Pancreas (tissue), 10 donors: ENCODE measurements around the gene ENTR1. TPM values are rescaled to one million over a fixed set of nuclear protein-coding genes. Genes with fewer than 3 reads are reported as not detected.

Experiments
- ATAC-seq, 4 donors: fragments of 200-7000 bp; cut with Tn5 transposase; one replicate each; pipeline versions ENCODE4 v1.8.0 to v1.9.1; 2020; ENCODE audit warnings: mild to moderate bottlenecking in 4 of 4, moderate library complexity in 4 of 4
- DNase-seq, 6 donors: peaks; one replicate each; pipeline ENCODE4 v3.0.0-alpha.2; 2020
- FAIRE-seq: peaks from 2 replicates; lab custom pipeline; 2012; peaks lifted over from hg19 to GRCh38; lab: Jason Lieb, UNC
- H3K27ac ChIP-seq, 4 donors: fragments of 200-600 bp; sonication (generic); 1 replicate in 3 of 4; 2 replicates in 1 of 4; pipeline versions ENCODE4 v1.5.0 to v1.8.0; 2020
- H3K27me3 ChIP-seq, 4 donors: fragments of 200-600 bp; one replicate each; pipeline ENCODE4 v1.8.0; 2021
- H3K36me3 ChIP-seq, 3 donors: fragments of 200-600 bp; sonication (generic) in 1 of 3; one replicate each; pipeline versions ENCODE4 v1.5.0 to v1.8.0; 2020 to 2021
- H3K4me1 ChIP-seq, 3 donors: fragments of 200-600 bp; one replicate each; pipeline ENCODE4 v1.8.0; 2021
- H3K4me3 ChIP-seq, 4 donors: fragments of 200-600 bp; sonication (generic) in 2 of 4; one replicate each; pipeline versions ENCODE4 v1.5.0 to v1.8.0; 2020 to 2021
- H3K9me3 ChIP-seq, 4 donors: fragments of 200-600 bp; one replicate each; pipeline ENCODE4 v1.8.0; 2021
- CTCF ChIP-seq, 4 donors: fragments of 200-600 bp; sonication (generic) in 3 of 4; IDR thresholded peaks; one replicate each; pipeline versions ENCODE4 v1.5.0 to v1.8.0; 2021; ENCODE audit warnings: antibody characterized with exemption in 4 of 4
- WGBS, 2 donors: extraction: QIAGEN DNeasy Blood & Tissue Kit; methylation state at CpG; one replicate each; pipeline ENCODE4 v1.1.7; 2013; 5-methylcytosine and 5-hydroxymethylcytosine counted together
- intact Hi-C, 3 donors: fragments of 100-400 bp; cut with DNase I; formaldehyde crosslinking; loops; one replicate each; pipeline versions ENCODE4 v1.11.1 to v1.14.2; 2022
- polyA plus RNA-seq, 2 donors: library from polyadenylated mRNA; stranded (reverse); fragments of 200-250 nt; gene quantifications; one replicate each; pipeline ENCODE4 v1.2.3, GENCODE V29; 2013
- total RNA-seq, 6 donors: library from RNA; stranded (reverse); fragmentation: NEBNext Ultra II Directional in 4 of 6; extraction: Animal tissue kit (Norgen Biotek cat#: 25700) in 4 of 6; gene quantifications; one replicate each; pipeline versions ENCODE4 v1.2.1 to v1.2.4, GENCODE V29; 2021 to 2023
- donor health status: healthy with polysubstance abuse.
- donor health status: DM: no; HTN: no; CAD: no; lungs with moderate emphysema.
- donor health status: DM: no; HTN: no; CAD: no.
- donor health status: control.
- donor health status: control.
- donor health status: Bipolar disorder and iron deficiency.
- donor health status: DM: yes; HTN: yes; CAD: no.
- donor health status: DM: no; HTN: no; CAD: no.
- donor health status: DM: no; HTN: no; CAD: no.
- donor health status: DM: yes; HTN: yes; CAD: no.

ENTR1 gene
- total and polyA plus RNA-seq, 8 donors = 13.8 to 36.6 (median 22.2) TPM

GRCh38 chr9:136439481-136440408, 29.3 kb upstream of the ENTR1 start, which contains the start of gene INPP5E:
TSS of gene INPP5E (minus strand) at chr9:136439845. CDS start at chr9:136439419, 426 bp downstream.
- H3K4me1 ChIP-seq = peaks cover 0 to 16% (median 5%) of the 10 kb centered on the region in 3 donors
- DNase-seq (peak; percentile 60 to 94 (median 82)), ATAC-seq (peak; percentile 88 to 93 (median 90)), FAIRE-seq (no peak)
- intact Hi-C loops = no loop called here
- no peaks in the 10 kb centered on the region for H3K27me3 ChIP-seq
- H3K4me3 ChIP-seq = peak within 1 kb of the TSS; percentile 83 to 98 (median 94)
- TF ChIP-seq CTCF (IDR thresholded peaks at IDR 0.05) = peak; percentile 35 to 67 (median 50)
- WGBS, 2 donors = 4 to 8% methylated on average over 45 to 90 of the region's 90 CpGs
- peaks cover 3 to 33% (median 10%) of the 10 kb centered on the region in 3 donors for H3K36me3 ChIP-seq
- no peak within 1 kb of the TSS for H3K27ac ChIP-seq
- H3K9me3 ChIP-seq = no peaks in the 10 kb centered on the region

GRCh38 chr9:136438548-136439480, 28.4 kb upstream of the ENTR1 start:
- Histone ChIP-seq H3K9me3 (no peaks in the 10 kb centered on the region), H3K4me1 (peaks cover 0 to 16% (median 5%) of the 10 kb centered on the region in 3 donors), H3K36me3 (peaks cover 0 to 23% (median 10%) of the 10 kb centered on the region in 3 donors), H3K27ac (no peak overlapping the region), H3K4me3 (peak overlapping the region; percentile 83 to 98 (median 94)), H3K27me3 (no peaks in the 10 kb centered on the region)
- TF ChIP-seq CTCF (IDR thresholded peaks at IDR 0.05) = no peak
- 1% methylated on average over 58 to 91 of the region's 91 CpGs for whole genome bisulfite sequencing, 2 donors
- intact Hi-C loops = no loop called here
- FAIRE-seq (no peak), ATAC-seq (peak; percentile 38 to 55 (median 40)), DNase-seq (peak; percentile 26 to 85 (median 51))

- H3K4me3 ChIP-seq = peak overlapping the region; percentile 83 to 98 (median 94)
- FAIRE-seq (no peak), ATAC-seq (no peak), DNase-seq (peak in 1 of 6 donors; percentile 25)
- H3K36me3 ChIP-seq = peaks cover 0 to 15% (median 6%) of the 10 kb centered on the region in 3 donors
- H3K27me3 ChIP-seq = no peaks in the 10 kb centered on the region
- H3K27ac ChIP-seq = no peak overlapping the region
- TF ChIP-seq CTCF (IDR thresholded peaks at IDR 0.05) = no peak
- intact Hi-C loops = no loop called here
- 60 to 63% methylated on average over 37 of the region's 37 CpGs for WGBS, 2 donors
- peaks cover 0 to 16% (median 5%) of the 10 kb centered on the region in 3 donors for H3K4me1 ChIP-seq
- H3K9me3 ChIP-seq = no peaks in the 10 kb centered on the region
Measured at GRCh38 chr9:136437839-136438547, 27.6 kb upstream of the ENTR1 start.

- ATAC-seq (no peak), FAIRE-seq (no peak), DNase-seq (peak in 1 of 6 donors; percentile 43)
- Histone ChIP-seq H3K27me3 (no peaks in the 10 kb centered on the region), H3K4me3 (peak overlapping the region in 1 of 4 donors; percentile 98), H3K36me3 (peaks cover 0 to 14% (median under 1%) of the 10 kb centered on the region in 3 donors), H3K9me3 (no peaks in the 10 kb centered on the region), H3K4me1 (peaks cover 0 to 16% (median 5%) of the 10 kb centered on the region in 3 donors), H3K27ac (no peak overlapping the region)
- no peak for TF ChIP-seq CTCF (IDR thresholded peaks at IDR 0.05)
- WGBS, 2 donors = 51 to 52% methylated on average over 8 of the region's 8 CpGs
- intact Hi-C loops = no loop called here
Measured at GRCh38 chr9:136437430-136437829, 27.0 kb upstream of the ENTR1 start.
